GM23338 (cell line): Measurements from ENCODE around the gene DGKG. TPM values are rescaled to one million over a fixed set of nuclear protein-coding genes. Genes with fewer than 3 reads are reported as not detected.
A peak's percentile ranks its signal among the peaks of the same experiment; 100 is the strongest.

Experiments
- ATAC-seq: fragments of 200-7000 bp; cut with Tn5 transposase; 3 replicates; pipeline ENCODE4 v1.9.1; 2020
- DNase-seq: peaks from one replicate; pipeline ENCODE4 v3.0.0-alpha.2; 2015; ENCODE audit warnings: low spot score
- H2AFZ ChIP-seq: fragments of 200-600 bp; sonication (generic); 2 replicates; pipeline ENCODE4 v1.8.0; 2016; ENCODE audit warnings: antibody characterized with exemption, mild to moderate bottlenecking, moderate library complexity
- H3F3A ChIP-seq: fragments of 200-600 bp; sonication (generic); replicated peaks from 2 replicates; pipeline ENCODE4 v1.8.0; 2017; ENCODE audit warnings: antibody characterized with exemption, mixed run types, low read depth
- H3K27ac ChIP-seq: fragments of 200-600 bp; sonication (generic); 2 replicates; pipeline ENCODE4 v1.6.1; 2016; ENCODE audit warnings: low read depth
- H3K27me3 ChIP-seq: fragments of 200-600 bp; sonication (generic); 2 replicates; pipeline ENCODE4 v1.8.0; 2016; ENCODE audit warnings: mild to moderate bottlenecking, mixed run types, moderate library complexity; ENCODE audit not compliant: insufficient read depth
- H3K36me3 ChIP-seq: fragments of 200-600 bp; sonication (generic); 2 replicates; pipeline ENCODE4 v1.8.0; 2016; ENCODE audit warnings: mild to moderate bottlenecking; ENCODE audit not compliant: insufficient read depth
- H3K4me1 ChIP-seq: fragments of 200-600 bp; sonication (generic); 2 replicates; pipeline ENCODE4 v1.8.0; 2016; ENCODE audit warnings: mild to moderate bottlenecking, moderate library complexity; ENCODE audit not compliant: insufficient read depth
- H3K4me2 ChIP-seq: fragments of 200-600 bp; sonication (generic); 2 replicates; pipeline ENCODE4 v1.7.1; 2017; ENCODE audit warnings: mixed run types
- H3K4me3 ChIP-seq: fragments of 200-600 bp; sonication (generic); 2 replicates; pipeline ENCODE4 v1.6.1; 2016; ENCODE audit warnings: mixed run types
- H3K79me2 ChIP-seq: fragments of 200-600 bp; sonication (generic); replicated peaks from 2 replicates; pipeline ENCODE4 v1.8.0; 2017; ENCODE audit warnings: mild to moderate bottlenecking; ENCODE audit not compliant: insufficient read depth
- H3K9me2 ChIP-seq: fragments of 200-600 bp; sonication (generic); 2 replicates; pipeline ENCODE4 v1.8.0; 2017; ENCODE audit not compliant: insufficient read depth
- H4K20me1 ChIP-seq: fragments of 200-600 bp; sonication (generic); replicated peaks from 2 replicates; pipeline ENCODE4 v1.8.0; 2017; ENCODE audit warnings: mild to moderate bottlenecking; ENCODE audit not compliant: insufficient read depth
- H3K27ac Mint-ChIP-seq: 2 replicates; pipeline ENCODE4 v1.8.0; 2020; ENCODE audit warnings: inconsistent platforms, mild to moderate bottlenecking, moderate library complexity, mixed read lengths
- H3K27me3 Mint-ChIP-seq: 3 replicates; pipeline ENCODE4 v1.8.0; 2022; ENCODE audit warnings: low read depth, mild to moderate bottlenecking, moderate library complexity, mixed read lengths, inconsistent platforms; ENCODE audit not compliant: insufficient read depth, poor library complexity
- H3K36me3 Mint-ChIP-seq: 3 replicates; pipeline ENCODE4 v1.8.0; 2021; ENCODE audit warnings: low read depth, mild to moderate bottlenecking, inconsistent platforms, moderate library complexity, mixed read lengths
- H3K4me1 Mint-ChIP-seq: 3 replicates; pipeline ENCODE4 v1.8.0; 2020; ENCODE audit warnings: mild to moderate bottlenecking, inconsistent platforms, mixed read lengths
- H3K4me3 Mint-ChIP-seq: 3 replicates; pipeline ENCODE4 v1.8.0; 2021; ENCODE audit warnings: moderate library complexity, mild to moderate bottlenecking, inconsistent platforms, mixed read lengths
- H3K9me3 Mint-ChIP-seq: 3 replicates; pipeline ENCODE4 v1.8.0; 2020; ENCODE audit warnings: moderate library complexity, mild to moderate bottlenecking, inconsistent platforms, mixed read lengths
- CTCF ChIP-seq, 2 experiments: fragments of 200-600 bp in 1 of 2; sonication (generic) in 1 of 2; conservative IDR thresholded peaks; 2 replicates each; pipeline versions ENCODE4 v1.5.1 to v1.6.1; 2016 to 2017; ENCODE audit warnings: antibody characterized with exemption in 2 of 2, low read depth in 2 of 2, mild to moderate bottlenecking in 2 of 2, moderate library complexity in 1 of 2
- ETS1 ChIP-seq: IDR thresholded peaks from 2 replicates; pipeline ENCODE4 v1.6.1; 2016; ENCODE audit warnings: antibody characterized with exemption
- EZH2 ChIP-seq: fragments of 200-600 bp; sonication (generic); IDR thresholded peaks from one replicate; pipeline ENCODE4 v1.8.0; 2017; ENCODE audit warnings: antibody characterized with exemption, mild to moderate bottlenecking, low read depth; ENCODE audit not compliant: unreplicated experiment
- NANOG ChIP-seq: IDR thresholded peaks from 2 replicates; pipeline ENCODE4 v1.6.1; 2016; ENCODE audit warnings: antibody characterized with exemption, borderline replicate concordance
- POLR2AphosphoS5 ChIP-seq: IDR thresholded peaks from 2 replicates; pipeline ENCODE4 v1.6.1; 2016; ENCODE audit warnings: antibody characterized with exemption, low read depth
- REST ChIP-seq: IDR thresholded peaks from one replicate; pipeline ENCODE4 v1.6.1; 2018; ENCODE audit warnings: antibody characterized with exemption; ENCODE audit not compliant: unreplicated experiment
- ZNF114 ChIP-seq: fragments of 250-450 bp; sonication (Bioruptor Pico); IDR thresholded peaks from 2 replicates; pipeline ENCODE4 v1.5.0; 2020; ENCODE audit warnings: mild to moderate bottlenecking, moderate library complexity
- ZNF331 ChIP-seq: fragments of 250-450 bp; sonication (Bioruptor Pico); IDR thresholded peaks from 2 replicates; pipeline ENCODE4 v1.5.0; 2020; ENCODE audit warnings: low read depth, mild to moderate bottlenecking, moderate library complexity
- ZNF462 ChIP-seq: fragments of 250-450 bp; sonication (Bioruptor Pico); IDR thresholded peaks from 2 replicates; pipeline ENCODE4 v1.5.0; 2020; ENCODE audit warnings: mild to moderate bottlenecking, moderate library complexity
- polyA plus RNA-seq: library from polyadenylated mRNA; unstranded; fragments of >200 nt; fragmentation: Nextera tagmentation; extraction: Ambion mirVana; gene quantifications from 2 replicates; pipeline ENCODE4 v1.2.1, GENCODE V29; 2016
- total RNA-seq: library from RNA; depleted of rRNA; stranded (reverse); fragments of >200 nt; shearing (Covaris generic); gene quantifications from 2 replicates; pipeline ENCODE4 v1.2.3, GENCODE V29; 2014

Gene DGKG
- total and polyA plus RNA-seq, 2 experiments from 2014 or later: 0.14 to 0.31 TPM

- TF ChIP-seq ETS1: no peak
- TF ChIP-seq NANOG: no peak
- TF ChIP-seq ZNF114: no peak
- TF ChIP-seq ZNF331: no peak
Observed at GRCh38 chr3:186098740-186099139, 263.3 kb downstream of the DGKG start (continued).

- peaks cover 7% of the 10 kb centered on the region; the same call in 1 of the 2 replicates for H4K20me1 ChIP-seq
- TF ChIP-seq EZH2 (no peak), POLR2AphosphoS5 (peak; percentile 48; the same call in 1 of the 2 replicates), ZNF462 (CRISPR knock-in tag) (0 out of 2 replicates have a peak, but pooled peaks have one; percentile 29), CTCF (conservative IDR thresholded peaks at IDR 0.05; ENCODE audit: low read depth in 2 of 2) (no peak), REST (no peak)
- peaks cover under 1% of the 10 kb centered on the region for H3K79me2 ChIP-seq
- Mint-ChIP-seq H3K27me3 (peaks cover 8% of the 10 kb centered on the region), H3K4me3 (peak overlapping the region; percentile 80), H3K36me3 (peaks cover 25% of the 10 kb centered on the region), H3K27ac (peak overlapping the region; percentile 85), H3K4me1 (peaks cover 72% of the 10 kb centered on the region), H3K9me3 (no peaks in the 10 kb centered on the region)
- peak overlapping the region; percentile 62 for H3K4me3 ChIP-seq
- ATAC-seq (peak; percentile 92), DNase-seq (peak; percentile 94)
- H3K36me3 ChIP-seq: peaks cover 5% of the 10 kb centered on the region; the same call in 1 of the 2 replicates
- no peaks in the 10 kb centered on the region for H3K9me2 ChIP-seq
- peak overlapping the region; percentile 82 for H3K4me2 ChIP-seq
- peaks cover 10% of the 10 kb centered on the region for H3F3A ChIP-seq
- H3K4me1 ChIP-seq: peaks cover 67% of the 10 kb centered on the region
- H3K27ac ChIP-seq: peak overlapping the region; percentile 78
- H3K27me3 ChIP-seq: no peaks in the 10 kb centered on the region
- H2AFZ ChIP-seq: peak overlapping the region; percentile 12; the same call in 1 of the 2 replicates
Observed at GRCh38 chr3:186097663-186098451, 264.2 kb downstream of the DGKG start.
